ENCODE data around the gene FUT6.
"Not testable (repeated sequence)": the region's sequence is repeated elsewhere in the genome, so short reads cannot be mapped to it uniquely, and the experiment has no call there.

The FUT6 gene

GRCh38 chr19:5857203-5858081 is 17.9 kb upstream of the FUT6 start:
- DNase-seq: no peak

- not testable (repeated sequence) for DNase-seq
Measured at GRCh38 chr19:5855151-5855550, 15.6 kb upstream of the FUT6 start.

GRCh38 chr19:5854121-5854520 is 14.6 kb upstream of the FUT6 start:
- DNase-seq: not testable (repeated sequence)

GRCh38 chr19:5851302-5851701 is 11.8 kb upstream of the FUT6 start, which contains the start of gene FUT3:
Gene FUT3, minus strand, starts transcription at chr19:5851449.
- no peak for DNase-seq

GRCh38 chr19:5850743-5851293 is 11.3 kb upstream of the FUT6 start:
- DNase-seq: no peak

- DNase-seq: no peak
Measured at GRCh38 chr19:5850189-5850588, 10.7 kb upstream of the FUT6 start.

GRCh38 chr19:5848621-5849020 is 9.1 kb upstream of the FUT6 start:
- DNase-seq: not testable (repeated sequence)

- DNase-seq: not testable (repeated sequence)
Measured at GRCh38 chr19:5847846-5848245, 8.3 kb upstream of the FUT6 start.

- no peak for DNase-seq
Measured at GRCh38 chr19:5844456-5845433, 5.2 kb upstream of the FUT6 start.

GRCh38 chr19:5843295-5843927 is 3.9 kb upstream of the FUT6 start:
- DNase-seq: no peak

- DNase-seq: not testable (repeated sequence)
Measured at GRCh38 chr19:5841735-5842111, 2.2 kb upstream of the FUT6 start.

- no peak for DNase-seq
Measured at GRCh38 chr19:5838353-5839064, 993 bp downstream of the FUT6 start.

- DNase-seq: no peak
Measured at GRCh38 chr19:5837761-5838352, 1.6 kb downstream of the FUT6 start.

- DNase-seq: no peak
Measured at GRCh38 chr19:5832527-5833216, 6.8 kb downstream of the FUT6 start.

- no peak for DNase-seq
Measured at GRCh38 chr19:5832061-5832460, 7.4 kb downstream of the FUT6 start.

- no peak for DNase-seq
Measured at GRCh38 chr19:5831159-5831558, 8.3 kb downstream of the FUT6 start.

- DNase-seq: no peak
Measured at GRCh38 chr19:5829567-5830310, 9.8 kb downstream of the FUT6 start.

GRCh38 chr19:5828661-5829566 is 10.6 kb downstream of the FUT6 start:
- DNase-seq: no peak

All from NCI-H187 treated with DMSO at 0.1 percent for 48 hours (cell line).